ENCODE data around the gene GSK3A. TPM values are rescaled to one million over a fixed set of nuclear protein-coding genes. Genes with fewer than 3 reads are reported as not detected.

GSK3A gene
- total RNA-seq, 1 experiment from 2014 or later = 46.0 TPM

GRCh38 chr19:42207767-42208271 lies 34.6 kb downstream of the GSK3A start:
- intact Hi-C loops (cut with micrococcal nuclease; ENCODE audit: unreplicated experiment) (no loop called here), in situ Hi-C loops (cut with HindIII; ENCODE audit: low pct_unique_long_range_greater_than_20kb, low sequenced_read_pairs) (no loop called here)
- H3K36me3 ChIP-seq (ENCODE audit: control insufficient read depth, insufficient read depth, low read length) = no peaks in the 10 kb centered on the region; the same call in 1 of the 2 replicates
- H3K27ac ChIP-seq (ENCODE audit: low read length) = no peak overlapping the region
- ChIA-PET CTCF (no interaction called here), POLR2A (interaction anchor here (0.7 kb wide), 2 partner anchors 23 to 165 kb away, joined by 3 read pairs; no protein-coding TSS in a partner anchor)
- TF ChIP-seq REST (IDR thresholded peaks at IDR 0.05; ENCODE audit: insufficient read depth in 1 of 2, low read depth in 2 of 2, low read length in 1 of 2) (no peak), SIN3A (IDR thresholded peaks at IDR 0.05; ENCODE audit: borderline replicate concordance, insufficient read depth, low read depth, low read length) (no peak), TCF7L2 (IDR thresholded peaks at IDR 0.05; ENCODE audit: low read depth, low read length) (no peak), POLR2AphosphoS5 (IDR thresholded peaks at IDR 0.05; ENCODE audit: low read depth, low read length) (no peak), CTCF (IDR thresholded peaks at IDR 0.05) (no peak)
- no peaks in the 10 kb centered on the region for H3K9me3 ChIP-seq (ENCODE audit: control insufficient read depth, insufficient read depth, low read depth, low read length)
- ATAC-seq = peak; percentile 17; the same call in 1 of the 2 replicates
- H3K27me3 ChIP-seq (ENCODE audit: control insufficient read depth, insufficient read depth, low read length) = no peaks in the 10 kb centered on the region
- BruUV-seq (replicated peaks) = no TSS peak
- no peak overlapping the region for H3K4me3 ChIP-seq (ENCODE audit: low read depth in 2 of 2, low read length in 2 of 2)
- no peak for DNase-seq (ENCODE audit: low read depth, low spot score)
- H3K4me1 ChIP-seq (ENCODE audit: control insufficient read depth, insufficient read depth, low read length) = no peaks in the 10 kb centered on the region

GRCh38 chr19:42206871-42207755 lies 35.3 kb downstream of the GSK3A start:
- Histone ChIP-seq H3K9me3 (ENCODE audit: control insufficient read depth, insufficient read depth, low read depth, low read length) (no peaks in the 10 kb centered on the region), H3K27ac (ENCODE audit: low read length) (no peak overlapping the region), H3K36me3 (ENCODE audit: control insufficient read depth, insufficient read depth, low read length) (no peaks in the 10 kb centered on the region; the same call in 1 of the 2 replicates), H3K27me3 (ENCODE audit: control insufficient read depth, insufficient read depth, low read length) (no peaks in the 10 kb centered on the region), H3K4me3 (ENCODE audit: low read depth in 2 of 2, low read length in 2 of 2) (no peak overlapping the region), H3K4me1 (ENCODE audit: control insufficient read depth, insufficient read depth, low read length) (no peaks in the 10 kb centered on the region)
- intact Hi-C loops (cut with micrococcal nuclease; ENCODE audit: unreplicated experiment) = no loop called here
- no peak; the same call in 1 of the 2 replicates for ATAC-seq
- no peak for TF ChIP-seq TCF7L2 (IDR thresholded peaks at IDR 0.05; ENCODE audit: low read depth, low read length)
- no peak for TF ChIP-seq SIN3A (IDR thresholded peaks at IDR 0.05; ENCODE audit: borderline replicate concordance, insufficient read depth, low read depth, low read length)
- no peak for TF ChIP-seq REST (IDR thresholded peaks at IDR 0.05; ENCODE audit: insufficient read depth in 1 of 2, low read depth in 2 of 2, low read length in 1 of 2)
- TF ChIP-seq POLR2AphosphoS5 (IDR thresholded peaks at IDR 0.05; ENCODE audit: low read depth, low read length) = no peak
- TF ChIP-seq CTCF (IDR thresholded peaks at IDR 0.05) = no peak
- ChIA-PET CTCF (no interaction called here), POLR2A (interaction anchor here (0.7 kb wide), 2 partner anchors 23 to 164 kb away, joined by 3 read pairs; no protein-coding TSS in a partner anchor)
- in situ Hi-C loops (cut with HindIII; ENCODE audit: low pct_unique_long_range_greater_than_20kb, low sequenced_read_pairs) = no loop called here
- DNase-seq (ENCODE audit: low read depth, low spot score) = no peak
- no TSS peak for BruUV-seq (replicated peaks)

All from Panc1 (cell line).